ENCODE data around the gene TFDP1.

- no peak for TF ChIP-seq POLR2AphosphoS5 (IDR thresholded peaks at IDR 0.05; ENCODE audit: borderline replicate concordance, low read depth, low read length)
- no peak for TF ChIP-seq EZH2 (IDR thresholded peaks at IDR 0.05)
- no peak for TF ChIP-seq FOXP2 (optimal IDR thresholded peaks at IDR 0.05; ENCODE audit: control extremely low read depth, extremely low read length, insufficient read depth)
Observed at GRCh38 chr13:113616991-113617749, 32.6 kb downstream of the TFDP1 start.
